NK-92 (cell line): ENCODE measurements around the gene ACSL5.
"Not testable (repeated sequence)": the region's sequence is repeated elsewhere in the genome, so short reads cannot be mapped to it uniquely, and the experiment has no call there.

Experiments
- DNase-seq: peaks from one replicate; lab custom pipeline; 2025; ENCODE audit not compliant: unreplicated experiment; lab: John Stamatoyannopoulos, UW

ACSL5 gene

DNA sequence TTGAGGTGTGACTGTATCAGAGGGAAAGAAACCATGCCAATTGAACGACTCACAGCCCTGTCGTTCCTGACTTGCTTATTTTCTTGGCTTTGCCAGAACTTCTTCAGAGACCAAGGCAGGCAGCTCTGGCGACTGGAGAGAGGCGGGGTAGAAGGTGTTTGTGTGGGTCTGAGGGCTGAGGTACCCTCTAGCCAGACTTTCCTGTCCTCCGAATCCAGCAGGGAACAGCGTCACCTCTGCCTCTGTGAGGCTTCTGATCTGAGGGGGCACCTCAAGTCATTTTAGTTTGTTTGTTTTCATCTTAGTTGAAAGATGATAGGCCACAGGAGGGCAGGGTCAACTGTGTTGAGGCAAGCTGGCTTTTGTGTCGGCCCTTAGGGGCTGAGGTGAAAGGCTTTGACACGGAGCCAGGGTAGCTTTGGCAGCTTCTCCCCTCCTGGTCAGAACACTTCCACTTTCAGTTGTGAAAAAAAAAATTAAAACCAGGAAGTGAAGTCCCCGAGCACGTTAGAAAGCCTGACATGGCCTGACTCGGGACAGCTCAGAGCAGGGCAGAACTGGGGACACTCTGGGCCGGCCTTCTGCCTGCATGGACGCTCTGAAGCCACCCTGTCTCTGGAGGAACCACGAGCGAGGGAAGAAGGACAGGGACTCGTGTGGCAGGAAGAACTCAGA lies 1.9 kb downstream of the ACSL5 start:
- DNase-seq = no peak

DNA sequence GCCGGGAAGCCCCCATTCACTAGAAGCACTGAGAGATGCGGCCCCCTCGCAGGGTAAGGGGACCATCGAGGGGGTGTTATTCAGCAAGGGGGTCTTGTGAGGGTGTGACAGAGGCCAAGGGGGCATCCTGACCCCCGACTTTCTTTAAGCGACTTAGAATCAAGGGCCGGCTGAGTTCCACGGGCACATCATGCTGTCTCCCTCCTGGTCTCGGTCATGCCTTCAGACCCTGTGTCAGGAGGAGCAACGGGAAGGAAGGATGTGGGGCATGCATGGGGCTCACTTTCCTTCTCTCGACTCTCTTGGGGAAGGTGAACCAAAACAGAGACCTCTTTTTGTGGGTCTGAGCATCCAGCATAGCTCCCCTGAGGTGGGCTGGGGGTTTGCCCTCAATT lies 2.5 kb downstream of the ACSL5 start:
- no peak for DNase-seq

DNA sequence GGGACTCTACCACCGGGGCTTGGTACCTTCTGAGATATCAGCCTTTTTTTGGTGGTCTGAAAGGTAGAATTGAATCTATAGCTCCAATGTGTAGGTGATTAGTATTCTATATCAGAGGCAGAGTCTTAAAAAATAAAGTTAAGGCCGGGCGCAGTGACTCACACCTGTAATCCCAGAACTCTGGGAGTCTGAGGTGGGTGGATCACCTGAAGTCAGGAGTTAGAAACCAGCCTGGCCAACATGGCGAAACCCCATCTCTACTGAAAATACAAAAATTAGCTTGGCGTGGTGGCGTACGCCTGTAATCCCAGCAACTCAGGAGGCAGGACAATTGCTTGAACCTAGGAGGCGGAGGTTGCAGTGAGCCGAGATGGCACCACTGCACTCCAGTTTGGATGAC lies 3.2 kb downstream of the ACSL5 start:
- not testable (repeated sequence) for DNase-seq

DNA sequence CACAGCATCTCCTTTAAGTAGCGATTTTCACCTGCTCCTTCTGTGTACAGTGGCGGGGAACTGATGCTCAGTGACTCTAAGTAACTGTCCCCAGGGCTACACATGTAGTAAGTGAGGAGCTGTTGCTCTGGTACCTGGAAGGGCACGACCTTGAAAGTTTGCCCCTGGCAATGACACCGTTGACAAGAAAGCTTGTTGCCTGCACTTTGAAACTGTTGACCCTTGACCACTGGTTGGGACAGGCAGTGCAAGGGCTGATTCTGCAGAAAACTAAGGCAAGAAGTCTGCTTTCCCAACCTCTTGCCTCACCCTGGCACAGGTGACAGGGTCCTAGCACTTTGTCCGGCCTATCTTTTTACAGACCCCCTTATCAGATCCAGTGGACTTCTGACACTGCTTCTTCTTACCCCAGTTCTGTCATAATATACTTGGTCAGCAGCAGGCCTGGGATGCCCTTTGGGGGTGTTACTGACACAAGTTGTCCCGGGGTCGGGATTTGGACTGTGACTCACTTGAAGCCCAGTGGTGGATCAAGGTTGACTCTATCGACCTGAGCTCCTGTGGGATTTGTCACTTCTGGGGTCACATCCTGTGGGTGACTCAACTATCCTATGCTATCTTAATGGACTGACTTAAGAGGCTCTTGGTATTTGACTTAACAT lies 5.8 kb downstream of the ACSL5 start:
- no peak for DNase-seq

DNA sequence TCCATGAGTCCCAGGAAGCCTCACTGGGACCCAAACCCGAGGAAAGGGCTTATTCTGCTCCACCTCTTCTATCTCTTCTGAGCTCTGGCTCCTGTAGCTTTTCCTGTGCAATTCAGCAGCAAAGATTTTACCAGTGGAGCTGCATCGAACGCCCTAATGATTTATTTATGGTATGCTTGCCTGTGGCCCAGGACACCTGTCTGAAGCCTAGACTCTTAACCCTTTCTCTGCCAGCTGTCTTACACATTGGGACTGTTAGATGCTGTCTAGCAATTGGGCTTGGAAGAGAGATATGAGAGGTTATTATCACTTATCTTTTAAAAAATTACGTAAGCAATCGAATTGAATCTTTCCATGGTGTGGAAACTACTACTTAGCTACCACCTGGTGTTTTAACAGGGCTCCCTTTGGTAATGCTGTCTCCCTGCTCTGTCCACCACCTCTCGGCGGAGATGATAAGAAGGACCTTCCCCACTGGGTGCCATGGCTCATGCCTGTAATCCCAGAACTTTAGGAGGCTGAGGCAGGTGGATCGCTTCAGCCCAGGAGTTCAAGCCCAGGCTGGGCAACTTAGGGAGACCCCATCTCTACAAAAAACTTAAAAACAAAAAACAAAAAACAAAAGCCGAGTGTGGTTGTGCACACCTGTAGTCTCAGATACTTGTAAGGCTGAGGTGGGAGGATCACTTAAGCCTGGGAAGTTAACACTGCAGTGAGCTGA lies 8.8 kb downstream of the ACSL5 start:
- DNase-seq = no peak

DNA sequence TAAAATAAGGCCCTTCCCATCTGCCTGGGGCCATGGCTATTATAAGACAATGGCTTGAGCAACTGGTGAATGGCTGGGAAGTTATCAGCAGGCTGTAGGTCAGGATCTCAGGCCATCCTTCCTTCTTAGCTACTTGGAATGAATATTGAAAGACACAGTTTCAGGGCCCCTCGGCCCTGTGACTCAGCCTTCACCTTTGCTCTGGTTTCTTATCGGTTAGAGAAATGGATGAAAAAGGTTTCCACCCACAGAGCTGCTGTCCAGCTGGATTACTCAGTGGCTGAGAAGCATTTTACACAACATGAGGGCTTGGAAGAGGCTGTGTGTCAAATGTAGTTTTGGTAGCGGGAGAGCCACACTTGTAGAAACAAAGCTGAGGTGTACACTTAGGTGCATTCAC lies 9.4 kb downstream of the ACSL5 start:
- no peak for DNase-seq

DNA sequence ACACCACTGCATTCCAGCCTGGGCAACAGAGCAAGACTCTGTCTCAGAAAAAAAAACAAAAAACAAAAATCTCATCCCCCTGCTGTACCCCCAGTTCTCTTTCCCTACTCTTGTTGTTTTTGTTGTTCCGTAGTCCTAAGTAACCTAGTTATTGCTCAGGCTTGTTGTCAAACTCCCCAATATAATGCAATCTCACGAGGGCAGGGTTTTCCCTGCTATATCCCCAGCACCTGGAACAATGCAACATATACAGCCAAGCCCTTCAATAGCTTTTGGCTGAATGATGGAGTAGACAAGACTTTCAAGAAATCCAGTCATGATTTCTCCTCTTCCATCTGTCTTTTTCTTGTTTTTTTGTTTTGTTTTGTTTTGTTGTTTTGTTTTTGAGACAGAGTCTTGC lies 10.2 kb downstream of the ACSL5 start:
- DNase-seq = no peak

DNA sequence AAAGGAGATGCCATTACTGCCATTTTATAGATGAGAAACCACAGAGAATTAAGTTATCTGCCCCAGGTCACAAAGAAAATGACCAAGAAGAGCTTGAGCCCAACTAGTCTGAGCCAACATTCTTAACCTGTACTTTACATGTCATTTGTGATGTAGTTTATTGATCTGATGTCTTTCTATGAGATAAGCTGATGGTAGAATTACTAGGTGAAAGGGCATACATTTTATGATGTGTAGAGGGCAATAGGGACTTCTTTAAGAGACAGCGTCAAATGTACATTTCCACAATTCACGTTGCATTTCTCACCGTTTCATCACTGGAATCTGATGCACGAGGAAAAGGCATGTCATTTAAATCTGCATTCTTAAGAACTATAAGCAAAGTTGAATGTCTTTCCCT lies 11.3 kb downstream of the ACSL5 start:
- DNase-seq = no peak

DNA sequence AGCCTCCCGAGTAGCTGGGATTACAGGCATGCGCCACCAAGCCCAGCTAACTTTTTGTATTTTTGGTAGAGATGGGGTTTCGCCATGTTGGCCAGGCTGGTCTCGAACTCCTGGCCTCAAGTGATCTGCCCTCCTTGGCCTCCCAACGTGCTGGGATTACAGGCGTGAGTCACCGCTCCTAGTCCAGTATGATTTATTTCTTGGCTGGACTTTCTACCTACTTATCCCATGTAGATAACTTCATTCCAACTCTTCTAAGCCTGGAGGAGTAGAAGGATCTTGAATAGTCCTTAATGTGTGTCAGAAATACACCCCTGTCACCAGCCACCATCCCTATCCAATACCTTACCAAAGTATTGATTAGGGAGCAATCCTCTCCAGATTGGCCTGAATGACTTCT lies 14.1 kb downstream of the ACSL5 start:
- not testable (repeated sequence) for DNase-seq

DNA sequence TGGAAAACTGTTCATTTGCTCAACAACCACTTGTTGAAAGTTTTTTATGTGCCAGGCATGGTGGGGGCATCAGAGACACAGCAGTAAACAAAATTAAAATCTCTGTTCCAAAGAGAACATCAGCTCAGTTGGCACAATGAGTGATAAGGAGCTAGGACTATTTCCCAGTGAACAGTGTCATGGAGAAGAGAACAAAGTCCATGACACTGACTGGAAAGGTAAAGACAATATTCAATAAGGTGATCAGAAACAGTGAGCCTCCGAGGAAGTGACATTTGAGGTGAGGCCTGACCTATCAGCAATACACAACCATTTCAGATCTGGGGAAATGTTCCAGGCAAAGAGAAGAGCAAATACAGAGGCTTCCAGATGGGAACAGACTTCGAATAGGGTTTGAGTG lies 14.6 kb downstream of the ACSL5 start:
- no peak for DNase-seq

DNA sequence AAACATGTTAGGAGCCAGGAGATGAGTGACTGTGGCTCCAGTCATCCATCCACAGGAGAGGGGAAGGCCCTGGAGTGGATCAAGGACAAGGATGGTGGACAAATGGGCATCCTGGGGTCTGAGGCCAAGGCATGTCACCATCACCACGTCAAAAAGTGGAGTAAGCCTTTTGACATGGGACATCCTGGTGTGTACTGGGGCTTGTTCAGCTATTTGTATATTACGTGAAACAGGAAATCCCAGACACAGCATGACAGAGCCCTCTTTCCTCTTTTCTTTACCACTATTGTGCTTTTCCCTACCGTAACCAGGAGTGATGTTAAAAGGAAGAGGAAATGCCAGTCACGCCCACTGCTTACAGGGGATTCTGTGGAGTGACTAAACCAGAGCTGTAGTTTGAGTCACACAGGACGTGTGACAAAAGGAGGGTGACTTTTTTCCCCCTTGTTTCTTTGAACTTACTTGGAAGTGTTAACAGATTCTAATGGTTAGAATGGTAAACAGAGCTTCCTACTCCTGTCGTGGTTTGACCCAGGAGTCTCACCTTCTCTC lies 15.4 kb downstream of the ACSL5 start:
- no peak for DNase-seq

DNA sequence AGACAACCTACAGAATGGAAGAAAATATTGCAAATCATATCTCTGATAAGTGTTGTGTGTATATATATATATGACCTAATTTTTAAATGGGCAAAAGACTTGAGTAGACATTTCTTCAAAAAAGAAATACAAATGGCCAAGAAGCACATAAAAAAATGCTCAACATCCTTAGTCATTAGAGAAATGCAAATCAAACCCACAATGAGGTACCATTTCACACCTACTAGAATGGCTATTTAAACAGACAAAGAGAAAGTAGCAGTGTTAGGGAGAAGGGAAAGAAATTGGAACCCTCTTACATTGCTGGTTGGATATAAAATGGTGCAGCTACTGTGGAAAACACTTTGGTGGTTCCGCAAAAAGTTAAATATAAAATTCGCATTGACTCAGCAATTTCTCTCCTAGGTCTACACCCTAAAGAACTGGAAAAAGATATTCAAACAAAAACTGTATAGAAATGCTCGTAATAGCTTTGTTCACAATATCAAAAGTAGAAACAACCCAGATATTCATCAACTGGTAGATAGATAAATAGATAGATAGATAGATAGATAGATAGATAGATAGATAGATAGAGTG lies 16.3 kb downstream of the ACSL5 start:
- no peak for DNase-seq

DNA sequence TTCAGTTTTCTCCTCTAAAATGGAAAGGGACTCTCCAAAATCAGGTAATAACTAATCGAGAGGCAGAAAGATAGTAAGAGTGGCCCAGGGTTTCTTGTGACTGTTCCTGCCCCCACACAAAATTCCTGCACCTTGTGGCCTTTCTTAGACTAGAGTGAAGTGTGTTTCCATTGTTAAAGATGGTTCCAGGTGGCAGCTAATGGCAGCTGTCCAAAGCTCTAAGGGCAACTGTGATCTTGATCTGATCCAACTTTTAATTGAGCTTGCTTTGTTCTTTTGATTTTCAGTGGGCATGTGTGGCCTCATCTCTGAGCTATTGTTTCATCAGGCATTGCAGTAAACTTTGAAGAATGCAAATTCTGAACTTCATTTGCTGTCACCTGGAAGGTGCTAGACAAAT lies 19.4 kb downstream of the ACSL5 start:
- DNase-seq = no peak

DNA sequence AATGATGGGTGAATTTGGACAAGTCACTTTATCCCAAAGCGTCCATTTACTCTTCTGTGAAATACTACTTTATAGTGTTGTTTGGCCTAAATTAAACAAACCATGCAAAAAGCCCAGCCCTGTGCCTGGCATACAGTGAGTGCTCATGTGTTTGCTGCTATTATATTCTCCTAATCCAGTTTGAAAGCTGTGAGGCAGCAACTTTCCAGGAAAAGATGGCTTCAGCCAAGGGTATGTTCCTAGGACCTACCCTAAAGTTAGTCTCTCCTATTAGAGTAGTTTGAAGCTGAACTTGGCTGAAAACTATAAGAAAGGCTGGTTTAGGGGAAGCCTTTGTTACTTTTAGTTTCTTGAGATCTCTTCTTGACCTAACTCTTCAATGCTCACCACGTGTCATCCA lies 19.9 kb downstream of the ACSL5 start:
- no peak for DNase-seq

DNA sequence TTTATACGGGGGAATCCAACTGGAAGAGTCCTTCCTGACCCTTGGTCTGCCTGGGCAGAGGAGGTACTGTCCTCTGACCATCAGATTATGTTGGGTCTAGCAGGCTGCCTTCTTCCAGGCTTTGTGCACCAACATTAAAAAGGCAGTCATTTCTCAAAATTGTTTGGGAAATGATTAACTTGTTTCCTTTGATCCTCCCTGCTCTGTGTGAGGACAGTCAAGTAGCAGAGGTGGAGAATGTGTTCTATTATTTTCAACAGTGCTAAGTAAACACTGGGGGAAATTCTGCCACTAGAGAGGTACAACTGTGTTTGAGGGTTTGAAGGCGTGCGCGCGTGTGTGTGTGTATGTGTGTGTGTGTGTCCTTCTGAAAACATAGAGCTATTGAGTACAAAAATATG lies 20.6 kb downstream of the ACSL5 start:
- DNase-seq = no peak

DNA sequence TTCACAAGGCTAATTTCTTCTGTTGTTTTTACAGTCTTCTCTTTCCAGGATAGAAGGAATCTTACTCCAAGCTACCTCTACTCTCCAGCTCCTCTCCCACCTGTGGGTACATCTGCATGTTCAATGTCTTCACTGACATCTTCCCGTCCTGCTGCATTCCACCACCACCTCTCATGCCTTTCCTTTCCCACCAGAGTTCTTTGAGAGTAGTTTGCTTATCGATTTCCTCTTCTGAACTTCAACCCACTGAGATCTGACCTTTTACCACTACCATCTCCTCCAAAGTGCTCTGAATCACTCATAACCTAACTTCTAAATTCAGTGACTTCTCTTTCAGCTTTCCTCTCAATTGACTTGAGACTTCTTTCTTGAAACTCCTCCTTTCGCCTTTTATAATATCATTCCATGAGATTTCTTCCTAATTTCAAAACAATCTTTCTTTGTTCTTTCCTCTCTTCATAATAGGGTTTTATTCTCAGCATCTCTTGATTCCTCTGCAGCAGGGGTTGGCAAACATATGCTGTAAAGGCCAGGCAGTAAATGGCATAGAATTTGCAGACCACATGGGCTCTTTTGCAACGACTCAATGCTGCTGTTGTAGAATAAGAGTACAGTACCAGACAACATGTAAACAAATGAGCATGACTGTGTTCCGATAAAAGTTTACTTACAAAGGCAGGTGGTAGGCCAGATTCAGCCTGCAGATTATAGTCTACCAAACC lies 22.1 kb downstream of the ACSL5 start:
- DNase-seq = no peak

DNA sequence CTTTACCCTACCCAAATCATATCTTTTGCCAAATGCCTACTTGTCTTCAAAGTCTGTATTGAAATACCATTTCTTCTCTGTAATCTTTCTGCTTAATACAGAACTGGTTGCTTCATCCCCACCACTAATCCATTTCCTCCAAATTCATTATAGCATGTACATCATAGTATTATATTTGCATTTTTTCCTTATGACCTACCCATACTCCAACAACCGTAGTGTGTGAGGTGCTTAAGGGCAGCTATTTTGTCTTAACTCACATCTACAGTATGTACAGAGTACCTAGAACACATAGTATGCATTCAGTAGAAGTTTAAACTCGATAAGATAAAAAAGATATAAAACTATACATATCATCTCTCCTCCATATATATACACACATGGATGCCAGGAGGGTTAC lies 23.7 kb downstream of the ACSL5 start:
- no peak for DNase-seq

DNA sequence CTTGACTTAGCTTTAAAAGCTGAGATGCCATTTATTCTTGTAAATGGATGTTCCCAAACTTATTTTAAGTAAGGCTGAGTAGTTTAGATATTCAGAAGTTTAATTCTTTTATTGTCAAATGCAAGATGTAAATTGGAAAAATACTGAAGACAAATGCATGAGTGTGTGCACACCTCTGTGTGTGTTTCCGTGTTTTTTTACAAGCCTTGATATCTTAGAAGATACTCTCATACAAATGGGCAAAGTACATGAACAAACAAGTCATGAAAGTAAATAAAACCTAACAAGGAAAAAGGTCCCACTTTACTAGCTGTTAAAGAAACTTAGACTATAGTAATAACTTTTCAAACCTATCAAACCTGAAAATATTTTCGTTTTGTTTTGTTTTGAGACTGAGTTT lies 29.0 kb downstream of the ACSL5 start:
- no peak for DNase-seq

DNA sequence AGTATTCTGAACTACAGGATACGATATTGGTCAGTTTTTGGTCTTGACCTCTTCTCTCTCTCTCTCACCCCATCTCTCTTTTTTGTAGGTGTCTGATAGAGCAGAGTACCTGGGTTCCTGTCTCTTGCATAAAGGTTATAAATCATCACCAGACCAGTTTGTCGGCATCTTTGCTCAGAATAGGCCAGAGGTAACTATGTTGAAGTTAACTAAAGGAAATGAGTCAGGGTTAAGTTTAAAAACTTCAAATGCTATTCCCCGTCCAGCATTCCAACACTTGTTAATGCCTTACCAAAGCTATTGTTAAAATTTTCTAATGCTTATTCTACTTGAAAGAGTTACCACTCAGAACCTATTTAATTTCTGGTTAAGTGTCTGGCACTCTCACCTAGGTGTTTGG lies 30.7 kb downstream of the ACSL5 start:
- no peak for DNase-seq

DNA sequence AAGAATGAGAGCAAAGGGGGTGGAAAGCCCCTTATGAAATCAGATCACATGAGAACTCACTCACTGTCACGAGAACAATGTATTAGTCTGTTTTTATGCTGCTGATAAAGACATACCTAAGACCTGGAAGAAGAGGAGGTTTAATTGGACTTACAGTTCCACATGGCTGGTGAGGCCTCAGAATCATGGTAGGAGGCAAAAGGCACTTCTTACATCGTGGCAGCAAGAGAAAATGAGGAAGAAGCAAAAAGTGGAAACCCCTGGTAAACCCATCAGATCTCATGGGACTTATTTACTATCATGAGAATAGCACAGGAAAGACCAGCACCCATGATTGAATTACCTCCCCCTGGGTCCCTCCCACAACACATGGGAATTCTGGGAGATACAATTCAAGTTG lies 32.9 kb downstream of the ACSL5 start:
- DNase-seq = not testable (repeated sequence)

DNA sequence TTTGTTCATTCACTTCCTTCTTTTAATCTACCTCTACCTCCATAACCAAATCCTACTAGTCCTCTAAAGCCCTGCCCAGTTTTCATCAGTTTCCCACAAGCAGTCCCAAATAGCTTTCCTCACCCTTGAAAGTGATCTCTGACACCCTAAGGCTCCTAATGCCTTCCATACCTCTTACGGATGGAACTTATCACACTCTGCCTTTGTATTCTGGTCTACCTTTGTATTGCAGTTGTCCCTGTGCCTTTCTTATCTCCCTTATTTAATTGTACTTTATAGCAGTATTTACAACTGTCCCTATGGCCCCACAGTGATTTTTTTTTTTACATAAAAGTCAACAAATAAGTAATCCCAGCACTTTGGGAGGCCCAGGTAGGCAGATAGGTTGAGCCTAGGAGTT lies 33.8 kb downstream of the ACSL5 start:
- no peak for DNase-seq
